A673 (cell line): ENCODE measurements around the gene KCNK3. TPM values are rescaled to one million over a fixed set of nuclear protein-coding genes. Genes with fewer than 3 reads are reported as not detected.
"Not testable (repeated sequence)": the region's sequence is repeated elsewhere in the genome, so short reads cannot be mapped to it uniquely, and the experiment has no call there.

Source experiments
- BruUV-seq: library from RNA; stranded (reverse); fragments of 400-500 nt; replicated peaks from 2 replicates; lab custom pipeline; 2021; lab: Mats Ljungman, UMichigan
- CTCF ChIA-PET: fragments of 300-600 bp; sonication (Branson Sonifier 250); formaldehyde crosslinking; loops from one replicate; lab custom pipeline; 2022; ENCODE audit warnings: antibody characterized with exemption; lab: Charles Lee
- POLR2A ChIA-PET: fragments of 300-600 bp; sonication (Branson Sonifier 250); formaldehyde crosslinking; loops from one replicate; lab custom pipeline; 2022; ENCODE audit warnings: antibody characterized with exemption; ENCODE audit not compliant: low non-redundant PET; lab: Charles Lee
- DNase-seq: peaks from one replicate; pipeline ENCODE4 v3.0.0-alpha.2; 2015; ENCODE audit warnings: low spot score
- H3K27ac ChIP-seq: fragments of 200-600 bp; sonication (generic); 2 replicates; pipeline ENCODE4 v1.5.1; 2016; ENCODE audit warnings: mixed run types, low read depth, mild to moderate bottlenecking, mixed read lengths, antibody characterized with exemption, low read length; ENCODE audit not compliant: poor library complexity, severe bottlenecking
- H3K27me3 ChIP-seq: fragments of 200-600 bp; sonication (generic); replicated peaks from 2 replicates; pipeline ENCODE4 v1.6.1; 2017; ENCODE audit warnings: mixed run types, low read depth, mild to moderate bottlenecking, mixed read lengths, antibody characterized with exemption, low read length; ENCODE audit not compliant: insufficient read depth, poor library complexity
- H3K36me3 ChIP-seq: fragments of 200-600 bp; sonication (generic); 2 replicates; pipeline ENCODE4 v1.6.1; 2016; ENCODE audit warnings: mixed run types, mild to moderate bottlenecking, mixed read lengths, antibody characterized with exemption, low read length; ENCODE audit not compliant: insufficient read depth, poor library complexity, severe bottlenecking
- H3K4me1 ChIP-seq: fragments of 200-600 bp; sonication (generic); 2 replicates; pipeline ENCODE4 v1.6.1; 2017; ENCODE audit warnings: mixed run types, mild to moderate bottlenecking, mixed read lengths, antibody characterized with exemption, low read length; ENCODE audit not compliant: insufficient read depth, poor library complexity, severe bottlenecking
- H3K4me3 ChIP-seq: fragments of 200-600 bp; sonication (generic); 2 replicates; pipeline ENCODE4 v1.5.1; 2016; ENCODE audit warnings: low read depth, mixed run types, mild to moderate bottlenecking, mixed read lengths, low read length; ENCODE audit not compliant: poor library complexity, severe bottlenecking
- H3K9me3 ChIP-seq: fragments of 200-600 bp; sonication (generic); 2 replicates; pipeline ENCODE4 v1.6.1; 2016; ENCODE audit warnings: mixed run types, low read depth, mild to moderate bottlenecking, mixed read lengths, antibody characterized with exemption, low read length; ENCODE audit not compliant: poor library complexity, severe bottlenecking
- EZH2 ChIP-seq: fragments of 200-600 bp; sonication (generic); IDR thresholded peaks from 2 replicates; pipeline ENCODE4 v1.6.1; 2017; ENCODE audit warnings: borderline replicate concordance, low read depth, mild to moderate bottlenecking, mixed read lengths, antibody characterized with exemption, low read length; ENCODE audit not compliant: poor library complexity, severe bottlenecking
- intact Hi-C: fragments of 100-400 bp; cut with micrococcal nuclease; formaldehyde crosslinking; loops from one replicate; pipeline ENCODE4 v1.10.0; 2022; ENCODE audit not compliant: unreplicated experiment
- total RNA-seq: library from RNA; stranded (reverse); gene quantifications from 2 replicates; pipeline ENCODE4 v1.2.3, GENCODE V29; 2021
- TF ChIP-seq, protein P1 (sequence below): fragments of 300-800, 200-600 bp; sonication (generic); conservative IDR thresholded peaks from 2 replicates; pipeline ENCODE4 v1.5.1; 2017; ENCODE audit warnings: low read depth, mild to moderate bottlenecking, antibody characterized with exemption, low read length, moderate library complexity, mixed read lengths

The KCNK3 gene
- total RNA-seq, 1 experiment from 2014 or later: 0.13 TPM

- DNase-seq: peak; percentile 62
- POLR2A ChIA-PET: no interaction called here
Measured at GRCh38 chr2:26652361-26653041, 40.0 kb upstream of the KCNK3 start.

DNA sequence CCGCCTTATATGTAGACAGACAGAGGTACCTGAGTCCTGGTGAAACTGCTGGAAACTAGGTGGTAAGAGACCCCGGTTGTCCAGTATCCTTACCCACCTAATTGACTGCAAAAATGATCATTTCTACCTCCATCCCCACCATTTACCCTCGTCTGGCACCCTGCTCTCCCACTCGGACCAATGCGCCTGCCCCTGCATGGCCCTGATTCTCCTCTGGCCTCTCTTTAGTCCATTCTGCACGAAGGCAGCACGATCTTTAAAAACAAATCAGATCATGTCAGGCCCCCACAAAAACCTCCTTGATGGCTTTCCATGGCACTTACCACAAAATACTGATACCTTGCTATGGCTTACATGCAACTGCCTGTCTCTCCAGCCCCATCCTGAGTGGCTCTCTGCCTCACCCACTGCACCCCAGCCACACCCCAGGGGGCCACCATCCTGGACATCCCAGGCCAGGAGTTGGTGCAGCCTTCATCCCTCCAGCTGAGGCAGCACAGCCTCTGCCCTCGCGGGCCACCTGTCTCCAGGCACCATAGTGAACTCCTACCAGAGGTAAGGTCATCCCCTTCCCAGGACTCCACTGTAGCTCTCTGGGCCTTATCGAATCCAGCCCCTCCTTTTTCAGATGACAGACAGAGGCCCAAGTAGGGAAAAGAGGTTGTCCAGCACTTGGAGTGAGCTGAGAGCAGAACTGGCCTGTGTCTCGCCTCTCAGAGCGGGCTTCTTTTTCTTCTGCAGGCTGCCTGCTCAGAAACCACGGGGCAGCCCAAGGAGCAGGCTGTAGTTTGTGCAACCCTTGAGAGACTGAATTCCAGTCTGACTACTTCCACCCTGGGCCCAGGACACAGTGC is 39.1 kb upstream of the KCNK3 start:
- ChIA-PET CTCF (no interaction called here), POLR2A (no interaction called here)
- TF ChIP-seq EZH2: no peak
- TF ChIP-seq, protein P1, sequence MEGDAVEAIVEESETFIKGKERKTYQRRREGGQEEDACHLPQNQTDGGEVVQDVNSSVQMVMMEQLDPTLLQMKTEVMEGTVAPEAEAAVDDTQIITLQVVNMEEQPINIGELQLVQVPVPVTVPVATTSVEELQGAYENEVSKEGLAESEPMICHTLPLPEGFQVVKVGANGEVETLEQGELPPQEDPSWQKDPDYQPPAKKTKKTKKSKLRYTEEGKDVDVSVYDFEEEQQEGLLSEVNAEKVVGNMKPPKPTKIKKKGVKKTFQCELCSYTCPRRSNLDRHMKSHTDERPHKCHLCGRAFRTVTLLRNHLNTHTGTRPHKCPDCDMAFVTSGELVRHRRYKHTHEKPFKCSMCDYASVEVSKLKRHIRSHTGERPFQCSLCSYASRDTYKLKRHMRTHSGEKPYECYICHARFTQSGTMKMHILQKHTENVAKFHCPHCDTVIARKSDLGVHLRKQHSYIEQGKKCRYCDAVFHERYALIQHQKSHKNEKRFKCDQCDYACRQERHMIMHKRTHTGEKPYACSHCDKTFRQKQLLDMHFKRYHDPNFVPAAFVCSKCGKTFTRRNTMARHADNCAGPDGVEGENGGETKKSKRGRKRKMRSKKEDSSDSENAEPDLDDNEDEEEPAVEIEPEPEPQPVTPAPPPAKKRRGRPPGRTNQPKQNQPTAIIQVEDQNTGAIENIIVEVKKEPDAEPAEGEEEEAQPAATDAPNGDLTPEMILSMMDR: no peak
- no peak for DNase-seq
- intact Hi-C loops: no loop called here
- no TSS peak for BruUV-seq
- Histone ChIP-seq H3K4me1 (peaks cover 16% of the 10 kb centered on the region), H3K36me3 (no peaks in the 10 kb centered on the region), H3K9me3 (no peaks in the 10 kb centered on the region), H3K27ac (no peak overlapping the region), H3K4me3 (no peak overlapping the region), H3K27me3 (no peaks in the 10 kb centered on the region)

More at GRCh38 chr2:26652361-26653041, 40.0 kb upstream of the KCNK3 start:
- peaks cover 16% of the 10 kb centered on the region for H3K4me1 ChIP-seq
- H3K4me3 ChIP-seq: no peak overlapping the region
- CTCF ChIA-PET: no interaction called here
- H3K36me3 ChIP-seq: no peaks in the 10 kb centered on the region
- intact Hi-C loops: no loop called here
- peak overlapping the region; percentile 41 for H3K27ac ChIP-seq
- BruUV-seq: no TSS peak
- no peaks in the 10 kb centered on the region for H3K9me3 ChIP-seq
- no peaks in the 10 kb centered on the region for H3K27me3 ChIP-seq
- TF ChIP-seq, protein P1: no peak
- no peak for TF ChIP-seq EZH2

GRCh38 chr2:26654061-26654340 is 38.5 kb upstream of the KCNK3 start:
- intact Hi-C loops: no loop called here
- CTCF ChIA-PET: no interaction called here
- H3K4me1 ChIP-seq: peaks cover 15% of the 10 kb centered on the region
- H3K27ac ChIP-seq: no peak overlapping the region
- H3K9me3 ChIP-seq: no peaks in the 10 kb centered on the region
- no TSS peak for BruUV-seq
- POLR2A ChIA-PET: no interaction called here
- TF ChIP-seq EZH2: no peak
- TF ChIP-seq, protein P1: no peak
- no peak for DNase-seq
- no peaks in the 10 kb centered on the region for H3K36me3 ChIP-seq
- H3K27me3 ChIP-seq: no peaks in the 10 kb centered on the region
- H3K4me3 ChIP-seq: no peak overlapping the region

GRCh38 chr2:26655120-26655519 is 37.4 kb upstream of the KCNK3 start:
- H3K9me3 ChIP-seq, intact Hi-C loops, H3K27me3 ChIP-seq, BruUV-seq, H3K4me3 ChIP-seq, DNase-seq, H3K36me3 ChIP-seq, H3K27ac ChIP-seq, POLR2A ChIA-PET, CTCF ChIA-PET: not testable (repeated sequence)
- H3K4me1 ChIP-seq: peaks cover 13% of the 10 kb centered on the region
